Ureter (tissue), 1 donor: ENCODE measurements around the gene METTL26. TPM values are rescaled to one million over a fixed set of nuclear protein-coding genes. Genes with fewer than 3 reads are reported as not detected.

Source experiments
- DNase-seq: peaks from one replicate; pipeline ENCODE4 v3.0.0-alpha.2; 2020; ENCODE audit warnings: low spot score
- total RNA-seq: library from RNA; stranded (reverse); gene quantifications from one replicate; pipeline ENCODE4 v1.2.4, GENCODE V29; 2023
- donor health status: DM: yes; HTN: yes; CAD: no.

The METTL26 gene
- total RNA-seq, 1 donor from 2014 or later: 48.3 TPM

DNA sequence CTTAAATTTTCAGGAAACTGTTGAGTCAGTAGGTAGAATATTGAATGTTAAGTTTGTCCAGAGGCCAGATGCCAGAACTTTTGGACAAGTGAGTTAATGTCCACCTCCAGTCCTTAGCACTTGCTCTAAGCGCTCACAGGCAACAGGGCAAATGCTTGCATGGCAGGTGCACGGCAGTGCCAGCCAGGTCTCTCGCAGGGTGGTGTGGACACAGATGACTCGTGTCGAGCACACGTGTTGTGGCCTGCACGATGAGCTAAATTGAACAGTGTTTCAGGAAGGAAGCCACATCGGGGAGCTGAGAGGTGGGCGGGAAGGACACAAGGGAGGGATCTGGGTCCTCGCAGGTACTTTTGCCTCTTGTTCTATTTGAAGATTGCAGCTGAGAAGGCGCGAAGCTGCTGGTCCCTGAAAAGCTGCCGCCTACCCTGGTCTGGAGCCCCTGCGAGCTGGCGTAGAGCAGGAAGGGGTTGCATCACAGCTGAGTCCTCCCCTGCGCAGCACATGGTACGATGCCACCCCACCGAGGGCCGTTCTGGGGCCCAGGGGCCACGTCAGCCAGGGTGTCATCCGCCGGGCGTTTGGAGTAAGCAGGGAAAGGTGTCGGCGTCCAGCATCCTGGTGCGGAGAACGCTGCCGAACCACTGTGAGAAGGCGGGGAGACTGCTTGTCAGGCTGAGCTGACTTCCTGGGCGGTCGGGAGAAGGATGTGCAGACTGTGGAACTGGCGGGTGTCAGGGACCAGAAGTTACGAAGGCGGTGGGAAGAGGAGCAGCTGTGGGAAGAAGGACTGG, 40.0 kb downstream of the METTL26 start:
- DNase-seq: no peak

- DNase-seq: no peak
Observed at GRCh38 chr16:595094-595528, 41.0 kb downstream of the METTL26 start.

DNA sequence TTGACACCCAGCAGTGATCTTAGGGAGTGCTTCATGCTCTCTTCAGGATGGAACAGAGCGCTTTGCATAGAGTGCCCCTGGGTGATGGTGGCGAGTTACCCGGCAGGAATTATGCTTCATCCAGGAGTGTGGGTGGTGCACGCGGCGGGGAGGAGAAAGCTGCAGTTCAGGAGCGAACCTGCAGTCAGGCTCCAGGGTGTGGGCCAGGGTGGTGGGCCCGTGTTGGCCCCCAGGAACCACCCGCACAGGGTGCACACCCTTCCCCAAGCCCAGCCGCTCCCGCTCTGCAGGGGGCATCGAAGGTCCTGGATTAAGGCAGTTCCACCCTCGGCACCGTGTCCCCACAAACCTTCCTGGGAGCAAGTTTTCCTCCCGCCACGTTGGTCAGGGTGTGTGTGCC, 42.3 kb downstream of the METTL26 start:
- no peak for DNase-seq

DNA sequence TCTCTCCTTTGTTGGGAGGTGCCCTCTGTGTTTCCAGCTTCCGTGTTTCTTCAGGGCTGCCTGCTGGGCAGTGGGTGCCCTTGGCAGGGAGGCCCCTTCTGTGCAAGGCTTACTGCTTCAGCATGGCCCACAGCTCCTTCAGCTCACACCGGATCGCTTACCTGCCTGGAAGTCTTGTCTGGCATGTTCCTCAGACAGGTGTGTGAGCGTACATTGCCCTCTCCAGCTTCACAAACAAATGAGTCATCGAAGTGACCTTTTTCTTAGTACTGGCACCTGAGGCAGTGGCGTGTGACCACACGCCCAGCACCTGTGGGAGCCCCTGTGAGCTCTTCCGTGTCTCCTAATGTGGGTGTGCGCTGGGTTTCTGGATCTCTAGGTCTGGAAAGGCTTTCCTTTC, 42.7 kb downstream of the METTL26 start:
- peak; percentile 69 for DNase-seq

DNA sequence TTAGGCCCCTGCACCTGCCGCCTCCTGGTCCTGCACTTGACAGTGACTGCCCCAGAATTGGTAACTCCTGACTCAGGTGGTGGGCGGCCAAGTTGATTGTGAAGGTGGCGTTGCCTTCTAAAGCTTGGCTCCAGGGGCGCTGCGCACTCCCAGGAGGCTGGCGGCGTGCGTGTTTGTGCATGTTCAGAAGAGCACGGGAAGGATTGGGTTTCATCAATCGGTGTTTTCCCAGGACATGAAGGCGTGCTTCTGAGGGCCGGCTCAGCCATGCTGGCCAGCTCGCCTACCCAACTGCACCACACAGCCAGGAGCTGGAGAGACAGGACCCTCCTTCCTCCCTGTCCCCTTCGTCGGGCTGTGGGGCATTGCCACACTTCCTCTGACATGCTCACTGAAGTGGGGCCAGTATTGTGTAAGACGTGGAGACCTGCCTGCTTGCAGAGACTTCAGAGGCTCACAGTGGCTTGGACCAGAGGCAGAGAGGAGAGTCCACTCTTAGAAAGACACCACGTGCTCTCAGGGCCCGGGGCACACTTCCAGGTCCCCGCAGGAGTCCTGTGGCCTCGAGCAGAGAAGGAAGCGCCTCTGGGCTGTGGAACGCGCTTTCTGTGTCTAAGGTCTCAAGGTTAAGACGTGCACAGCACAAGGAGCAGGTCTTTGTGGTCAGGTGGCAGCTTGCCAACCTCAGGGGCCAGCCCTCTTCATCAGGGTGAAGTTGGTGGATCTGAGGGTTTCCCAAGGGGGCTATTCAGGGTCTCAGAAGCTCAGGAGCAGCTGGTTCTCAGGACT, 43.4 kb downstream of the METTL26 start:
- DNase-seq: peak; percentile 75

DNA sequence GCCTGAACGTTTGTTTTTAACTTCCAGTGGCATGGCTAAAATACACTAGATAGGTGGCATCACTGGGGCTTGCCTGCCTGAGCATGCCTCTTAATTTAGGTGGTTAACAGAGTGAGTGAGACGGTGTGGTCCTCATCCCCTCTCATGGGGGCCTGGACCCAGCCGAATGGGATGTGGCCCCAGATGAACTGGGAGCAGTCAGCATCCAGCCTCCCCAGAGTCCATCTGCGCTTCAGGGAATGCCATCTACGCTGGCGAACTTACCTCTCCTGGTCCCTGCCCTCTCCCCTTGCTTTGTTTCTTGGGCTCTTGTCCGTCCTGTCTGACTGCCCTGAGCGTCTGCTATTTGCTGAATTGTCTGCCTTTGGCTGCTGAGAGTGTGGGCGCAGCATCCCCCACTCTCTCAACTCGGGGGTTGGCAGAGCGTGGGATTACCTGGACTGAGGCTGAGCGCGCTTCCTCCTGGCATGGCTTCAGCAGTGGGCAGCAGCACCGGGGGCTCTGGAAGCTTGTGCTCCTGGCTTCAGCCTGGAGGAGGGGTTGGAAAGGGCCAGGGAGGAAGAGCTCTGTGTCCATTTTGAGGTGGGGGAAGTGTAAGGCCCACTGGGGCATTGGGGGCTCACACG, 44.1 kb downstream of the METTL26 start:
- no peak for DNase-seq

DNA sequence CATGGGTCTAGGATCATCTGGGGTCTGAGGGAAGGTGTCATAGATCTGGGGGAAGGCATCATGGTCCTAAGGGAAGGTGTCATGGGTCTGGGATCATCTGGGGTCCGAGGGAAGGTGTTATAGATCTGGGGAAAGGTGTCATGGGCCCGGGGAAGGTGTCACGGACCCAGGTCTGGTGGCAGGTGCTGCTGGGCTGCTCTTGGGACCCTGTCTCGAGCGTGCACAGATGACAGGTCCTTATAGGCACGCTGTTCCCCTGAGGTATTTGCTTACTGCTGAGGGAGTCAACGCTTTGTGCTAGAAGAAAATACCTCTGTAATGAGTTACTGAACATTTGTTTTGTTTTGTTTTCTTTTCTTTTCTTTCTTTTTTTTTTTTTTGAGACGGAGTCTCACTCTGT, 44.9 kb downstream of the METTL26 start:
- no peak for DNase-seq

- DNase-seq: no peak
Observed at GRCh38 chr16:590815-591200, 45.3 kb downstream of the METTL26 start.

GRCh38 chr16:590188-590814, 45.8 kb downstream of the METTL26 start:
- DNase-seq: no peak

DNA sequence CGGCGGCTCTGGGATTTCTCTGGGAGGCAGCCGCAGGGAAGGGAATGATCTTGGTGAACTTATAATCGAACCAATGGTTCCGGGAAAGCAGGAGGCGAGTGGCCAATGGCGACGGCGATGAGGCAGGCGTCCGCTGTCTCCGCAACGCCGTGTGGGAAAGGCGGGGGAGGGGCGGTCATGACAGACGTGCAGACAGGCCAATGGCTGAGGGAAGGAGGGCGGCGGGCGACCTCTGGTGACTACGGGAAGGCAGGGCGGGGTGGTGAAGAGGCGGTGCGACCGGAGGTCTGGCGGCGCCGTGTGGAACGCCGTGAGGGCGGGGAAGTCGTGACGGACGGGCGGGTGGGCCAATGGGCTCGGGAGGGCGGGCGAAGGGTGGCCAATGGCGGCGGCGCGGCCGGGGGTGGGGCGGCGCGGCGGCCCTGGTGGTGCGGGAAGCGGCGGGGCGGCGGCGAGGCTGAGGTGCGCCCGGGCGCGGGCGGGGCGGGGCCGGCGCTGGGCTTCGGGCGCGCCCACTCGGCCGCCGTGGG, 46.4 kb downstream of the METTL26 start, which contains the start of gene RAB40C:
TSS of gene RAB40C (plus strand) at position 409 of the 530 bp plus-strand sequence. CDS start 226 bp downstream, outside the sequence.
- DNase-seq: peak; percentile 100

- peak; percentile 98 for DNase-seq
Observed at GRCh38 chr16:588889-589657, 47.0 kb downstream of the METTL26 start.

DNA sequence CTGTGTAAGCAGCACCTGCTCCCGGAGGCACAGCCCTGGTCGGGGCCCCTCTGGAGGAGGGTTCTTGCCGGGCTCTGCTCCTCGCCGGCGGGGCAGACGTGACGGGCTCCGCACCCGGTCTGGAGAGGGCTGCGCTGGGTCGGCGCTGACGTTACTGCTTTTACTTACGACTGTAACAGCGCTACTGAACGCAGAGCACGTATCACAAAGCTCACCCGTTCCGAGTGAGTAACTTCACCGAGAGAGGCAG, 47.5 kb downstream of the METTL26 start:
- no peak for DNase-seq

DNA sequence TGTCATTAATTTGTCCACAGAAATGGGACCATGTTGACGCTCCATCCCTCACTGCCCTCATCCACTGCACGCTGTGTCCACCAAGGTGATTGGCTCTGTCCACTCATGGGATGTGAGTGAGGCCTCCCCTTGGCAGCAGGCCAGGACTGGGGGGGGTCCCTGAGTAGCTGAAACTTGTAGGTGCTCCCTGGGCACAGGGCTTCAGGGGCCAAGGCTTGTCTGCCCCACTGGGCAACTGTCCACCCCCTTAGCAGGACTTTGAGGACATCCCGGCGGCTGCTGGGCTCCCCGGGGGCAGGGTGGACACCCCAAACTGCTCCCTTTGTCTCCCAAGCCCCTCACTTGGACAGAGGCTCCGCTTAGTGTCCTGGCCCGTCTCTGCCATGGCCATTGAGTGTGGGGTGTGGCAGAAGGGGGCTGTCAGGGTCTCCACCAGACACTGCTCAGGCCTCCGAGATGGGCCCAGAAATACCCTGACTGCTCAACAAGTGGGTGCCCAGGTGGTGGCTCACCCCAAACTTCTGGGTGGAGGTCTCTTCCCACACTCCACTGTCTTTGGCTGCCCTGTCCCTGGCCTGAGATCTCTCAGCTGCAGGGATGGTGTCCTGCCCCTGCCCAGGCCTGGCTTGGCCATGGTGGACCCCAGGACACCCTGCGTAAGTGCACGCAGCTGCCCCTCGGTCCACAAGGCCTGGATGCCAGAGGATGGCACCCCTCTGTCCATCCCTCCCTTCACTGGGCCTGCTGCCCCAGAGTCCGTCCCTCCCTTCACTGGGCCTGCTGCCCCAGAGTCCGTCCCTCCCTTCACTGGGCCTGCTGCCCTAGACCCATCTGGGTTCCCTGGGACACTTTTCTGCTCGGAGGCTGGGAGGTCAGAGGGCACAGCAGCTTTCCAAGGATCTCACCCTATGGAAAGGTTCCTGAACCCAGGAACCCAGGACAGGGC, 49.2 kb downstream of the METTL26 start:
- no peak for DNase-seq

GRCh38 chr16:586047-586644, 50.0 kb downstream of the METTL26 start:
- no peak for DNase-seq

DNA sequence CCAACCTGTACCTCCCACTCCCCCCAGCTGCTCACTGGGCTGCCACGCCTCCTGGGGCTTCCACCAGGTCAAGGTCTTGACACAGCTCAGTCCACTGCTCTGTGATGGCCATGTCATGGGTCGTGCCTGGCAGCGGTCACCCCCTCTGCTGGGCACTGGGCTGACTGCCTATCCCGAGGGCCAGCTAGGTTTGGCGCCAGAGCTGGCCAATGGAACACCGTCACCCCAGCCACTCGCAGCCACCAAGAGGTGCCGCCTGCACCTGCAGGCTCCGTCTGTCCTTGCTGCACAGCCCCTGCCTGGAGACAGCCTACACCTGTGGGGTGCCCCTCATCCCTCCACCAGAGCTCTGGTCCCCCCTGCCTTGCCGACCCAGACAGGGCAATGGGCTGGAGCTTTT, 50.8 kb downstream of the METTL26 start:
- DNase-seq: no peak
